ENCODE data around the gene GMDS.

- no peak for TF ChIP-seq CTCF (conservative IDR thresholded peaks at IDR 0.05; ENCODE audit: low read length)
- TF ChIP-seq EZH2phosphoT487 (IDR thresholded peaks at IDR 0.05; ENCODE audit: borderline replicate concordance) = no peak
These were observed 95.9 kb downstream of the GMDS start for GRCh38 chr6:2149361-2150006.

Data from Loucy (cell line).